Muscle layer of colon (tissue), 2 donors: ENCODE measurements around the gene HNRNPA0.
"Not testable (repeated sequence)": the region's sequence is repeated elsewhere in the genome, so short reads cannot be mapped to it uniquely, and the experiment has no call there.

Experiments
- H3K27ac ChIP-seq: one replicate; pipeline ENCODE4 v1.7.0; 2013; ENCODE audit warnings: low read depth, mild to moderate bottlenecking, low read length, moderate library complexity
- H3K27me3 ChIP-seq, 2 donors: one replicate each; pipeline ENCODE4 v1.7.0; 2013; ENCODE audit warnings: low read length in 2 of 2, mild to moderate bottlenecking in 2 of 2; ENCODE audit not compliant: insufficient read depth in 2 of 2, control insufficient read depth in 1 of 2
- H3K36me3 ChIP-seq: one replicate; pipeline ENCODE4 v1.7.0; 2013; ENCODE audit warnings: mild to moderate bottlenecking, low read length; ENCODE audit not compliant: insufficient read depth
- H3K4me1 ChIP-seq: one replicate; pipeline ENCODE4 v1.7.0; 2013; ENCODE audit warnings: mild to moderate bottlenecking, low read length; ENCODE audit not compliant: insufficient read depth
- H3K4me3 ChIP-seq, 2 donors: one replicate each; pipeline ENCODE4 v1.7.0; 2013; ENCODE audit warnings: low read length in 2 of 2, low read depth in 1 of 2, mild to moderate bottlenecking in 1 of 2, moderate library complexity in 1 of 2
- H3K9ac ChIP-seq: one replicate; pipeline ENCODE4 v1.7.0; 2013; ENCODE audit warnings: low read length
- H3K9me3 ChIP-seq: one replicate; pipeline ENCODE4 v1.7.0; 2013; ENCODE audit warnings: mild to moderate bottlenecking, low read length
- donor health status: abdominal sarcoma.
- donor health status: Adenocarcinoma of cecum.

The HNRNPA0 gene

GRCh38 chr5:137754188-137754960 lies at the start of gene HNRNPA0:
TSS of gene HNRNPA0 (minus strand) at chr5:137754363. CDS start at chr5:137754066, 297 bp downstream.
- Histone ChIP-seq H3K9me3 (no peaks in the 10 kb centered on the region), H3K36me3 (no peaks in the 10 kb centered on the region), H3K9ac (peak within 1 kb of the TSS; percentile 99), H3K4me1 (peaks cover 18% of the 10 kb centered on the region), H3K4me3 (peak within 1 kb of the TSS; percentile 90 to 97), H3K27ac (peak within 1 kb of the TSS; percentile 97), H3K27me3 (no peaks in the 10 kb centered on the region)

GRCh38 chr5:137802282-137803210 lies 48.4 kb upstream of the HNRNPA0 start:
- Histone ChIP-seq H3K36me3 (no peaks in the 10 kb centered on the region), H3K4me3 (no peak overlapping the region), H3K27me3 (no peaks in the 10 kb centered on the region), H3K9me3 (no peaks in the 10 kb centered on the region), H3K27ac (no peak overlapping the region), H3K4me1 (no peaks in the 10 kb centered on the region), H3K9ac (no peak overlapping the region)

GRCh38 chr5:137800700-137801411 lies 46.7 kb upstream of the HNRNPA0 start:
- Histone ChIP-seq H3K9me3 (no peaks in the 10 kb centered on the region), H3K4me3 (no peak overlapping the region), H3K4me1 (no peaks in the 10 kb centered on the region), H3K27me3 (no peaks in the 10 kb centered on the region), H3K27ac (no peak overlapping the region), H3K9ac (no peak overlapping the region), H3K36me3 (no peaks in the 10 kb centered on the region)

- H3K9me3 ChIP-seq = no peaks in the 10 kb centered on the region
- no peaks in the 10 kb centered on the region for H3K27me3 ChIP-seq
- no peaks in the 10 kb centered on the region for H3K4me1 ChIP-seq
- no peak overlapping the region for H3K9ac ChIP-seq
- H3K36me3 ChIP-seq = no peaks in the 10 kb centered on the region
- H3K27ac ChIP-seq = no peak overlapping the region
- no peak overlapping the region for H3K4me3 ChIP-seq
Observed at GRCh38 chr5:137796279-137796678, 42.1 kb upstream of the HNRNPA0 start.

- no peaks in the 10 kb centered on the region for H3K36me3 ChIP-seq
- H3K4me1 ChIP-seq = no peaks in the 10 kb centered on the region
- H3K4me3 ChIP-seq = no peak overlapping the region
- H3K9ac ChIP-seq = no peak overlapping the region
- H3K27me3 ChIP-seq = no peaks in the 10 kb centered on the region
- H3K27ac ChIP-seq = no peak overlapping the region
- no peaks in the 10 kb centered on the region for H3K9me3 ChIP-seq
Observed at GRCh38 chr5:137794863-137795262, 40.7 kb upstream of the HNRNPA0 start.

- no peaks in the 10 kb centered on the region for H3K27me3 ChIP-seq
- H3K9me3 ChIP-seq = no peaks in the 10 kb centered on the region
- no peaks in the 10 kb centered on the region for H3K4me1 ChIP-seq
- H3K9ac ChIP-seq = no peak overlapping the region
- H3K27ac ChIP-seq = no peak overlapping the region
- no peaks in the 10 kb centered on the region for H3K36me3 ChIP-seq
- no peak overlapping the region for H3K4me3 ChIP-seq
Observed at GRCh38 chr5:137792303-137792702, 38.1 kb upstream of the HNRNPA0 start.

GRCh38 chr5:137791799-137792198 lies 37.6 kb upstream of the HNRNPA0 start:
- Histone ChIP-seq H3K27ac (no peak overlapping the region), H3K27me3 (no peaks in the 10 kb centered on the region)

GRCh38 chr5:137791387-137791786 lies 37.2 kb upstream of the HNRNPA0 start:
- Histone ChIP-seq H3K4me3 (no peak overlapping the region), H3K27me3 (no peaks in the 10 kb centered on the region), H3K27ac (no peak overlapping the region), H3K9ac (no peak overlapping the region), H3K4me1 (no peaks in the 10 kb centered on the region), H3K36me3 (no peaks in the 10 kb centered on the region), H3K9me3 (no peaks in the 10 kb centered on the region)

More at GRCh38 chr5:137791799-137792198, 37.6 kb upstream of the HNRNPA0 start:
- no peaks in the 10 kb centered on the region for H3K9me3 ChIP-seq
- no peaks in the 10 kb centered on the region for H3K36me3 ChIP-seq
- no peak overlapping the region for H3K9ac ChIP-seq
- no peak overlapping the region for H3K4me3 ChIP-seq
- H3K4me1 ChIP-seq = no peaks in the 10 kb centered on the region

GRCh38 chr5:137788560-137788959 lies 34.4 kb upstream of the HNRNPA0 start:
- not testable (repeated sequence) for H3K27me3 ChIP-seq, H3K4me1 ChIP-seq, H3K36me3 ChIP-seq, H3K27ac ChIP-seq, H3K9me3 ChIP-seq, H3K4me3 ChIP-seq, H3K9ac ChIP-seq

- Histone ChIP-seq H3K27me3 (no peaks in the 10 kb centered on the region), H3K4me1 (no peaks in the 10 kb centered on the region), H3K9me3 (no peaks in the 10 kb centered on the region), H3K36me3 (no peaks in the 10 kb centered on the region), H3K4me3 (no peak overlapping the region), H3K27ac (no peak overlapping the region), H3K9ac (no peak overlapping the region)
Observed at GRCh38 chr5:137782984-137783536, 28.9 kb upstream of the HNRNPA0 start.

- no peaks in the 10 kb centered on the region for H3K9me3 ChIP-seq
- H3K9ac ChIP-seq = no peak overlapping the region
- no peaks in the 10 kb centered on the region for H3K36me3 ChIP-seq
- H3K4me1 ChIP-seq = no peaks in the 10 kb centered on the region
- H3K27ac ChIP-seq = no peak overlapping the region
- H3K4me3 ChIP-seq = no peak overlapping the region
- H3K27me3 ChIP-seq = no peaks in the 10 kb centered on the region
Observed at GRCh38 chr5:137782055-137782454, 27.9 kb upstream of the HNRNPA0 start.
